ENCODE results near the gene HEMGN.

HEMGN gene

DNA sequence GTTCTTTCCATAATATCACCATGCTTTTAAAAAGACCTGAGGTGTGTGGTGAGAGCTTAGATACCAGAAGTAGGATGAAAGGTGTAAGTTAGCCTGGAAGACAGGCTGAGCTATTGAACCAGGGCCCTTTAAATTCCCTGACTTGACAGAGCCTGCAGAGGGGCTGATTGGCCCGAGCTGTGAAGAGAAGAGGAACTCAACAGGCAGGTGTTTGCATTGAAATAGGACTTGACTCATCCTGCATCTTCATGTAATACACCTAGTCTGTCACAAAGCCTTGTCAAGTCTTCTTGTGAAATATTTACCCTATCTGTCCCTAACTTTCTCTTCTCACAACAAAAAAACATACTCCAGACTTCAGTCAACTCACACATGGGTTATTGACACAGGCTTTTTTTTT lies 28.5 kb upstream of the HEMGN start:
- Histone ChIP-seq H3K36me3 (ENCODE audit: insufficient read depth, low read length) (no peaks in the 10 kb centered on the region), H3K79me2 (ENCODE audit: insufficient read depth, low read length) (peaks cover 11% of the 10 kb centered on the region), H3K9ac (ENCODE audit: low read depth, low read length) (no peak overlapping the region), H3K4me1 (ENCODE audit: insufficient read depth, low read length) (peaks cover 30% of the 10 kb centered on the region), H3K27me3 (ENCODE audit: insufficient read depth, low read length, poor library complexity) (no peaks in the 10 kb centered on the region), H4K20me1 (ENCODE audit: insufficient read depth, low read length) (no peaks in the 10 kb centered on the region), H3K4me2 (ENCODE audit: insufficient read depth, low read length) (no peak overlapping the region), H3K4me3 (ENCODE audit: low read depth in 1 of 2, low read length in 2 of 2) (no peak overlapping the region), H3K27ac (ENCODE audit: low read length) (no peak overlapping the region), H3K9me3 (ENCODE audit: insufficient read depth, low read length, severe bottlenecking) (no peaks in the 10 kb centered on the region), H2AFZ (ENCODE audit: low read depth, low read length) (no peak overlapping the region)
- ATAC-seq (ENCODE audit: insufficient read depth, low read depth) (no peak), DNase-seq (no peak)
- TF ChIP-seq CTCF (IDR thresholded peaks at IDR 0.05; ENCODE audit: borderline replicate concordance, extremely low read depth, low read length, poor library complexity, severe bottlenecking), result no peak
- TF ChIP-seq EZH2 (IDR thresholded peaks at IDR 0.05; ENCODE audit: borderline replicate concordance, low read depth, low read length, severe bottlenecking), result no peak

DNA sequence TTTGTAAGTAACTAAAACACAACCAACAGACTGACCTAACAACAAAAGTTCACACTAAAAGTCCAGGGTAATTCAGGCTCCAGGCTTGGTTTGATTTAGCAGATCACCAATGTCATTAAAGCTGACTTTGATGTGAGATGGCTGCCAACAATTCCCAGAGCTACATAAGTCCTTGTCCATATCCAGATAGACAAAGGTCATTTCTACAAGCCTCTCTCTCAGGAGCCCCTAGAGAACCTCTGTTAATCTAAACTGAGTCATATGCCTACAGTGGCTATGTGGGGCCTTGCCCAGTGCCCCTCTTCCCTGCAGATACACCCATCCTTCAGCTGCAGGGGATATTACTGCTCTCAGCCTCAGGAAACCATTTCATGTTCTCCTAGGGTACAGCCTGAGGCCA lies 26.9 kb upstream of the HEMGN start:
- Histone ChIP-seq H3K79me2 (ENCODE audit: insufficient read depth, low read length) (peaks cover 3% of the 10 kb centered on the region; the same call in 1 of the 2 replicates), H3K9ac (ENCODE audit: low read depth, low read length) (no peak overlapping the region), H4K20me1 (ENCODE audit: insufficient read depth, low read length) (no peaks in the 10 kb centered on the region), H3K9me3 (ENCODE audit: insufficient read depth, low read length, severe bottlenecking) (no peaks in the 10 kb centered on the region), H3K4me3 (ENCODE audit: low read depth in 1 of 2, low read length in 2 of 2) (no peak overlapping the region), H3K4me2 (ENCODE audit: insufficient read depth, low read length) (no peak overlapping the region), H3K27me3 (ENCODE audit: insufficient read depth, low read length, poor library complexity) (no peaks in the 10 kb centered on the region), H3K4me1 (ENCODE audit: insufficient read depth, low read length) (peaks cover 15% of the 10 kb centered on the region), H3K27ac (ENCODE audit: low read length) (no peak overlapping the region), H2AFZ (ENCODE audit: low read depth, low read length) (no peak overlapping the region), H3K36me3 (ENCODE audit: insufficient read depth, low read length) (no peaks in the 10 kb centered on the region)
- no peak for ATAC-seq (ENCODE audit: insufficient read depth, low read depth)
- no peak for DNase-seq
- no peak for TF ChIP-seq EZH2 (IDR thresholded peaks at IDR 0.05; ENCODE audit: borderline replicate concordance, low read depth, low read length, severe bottlenecking)
- no peak for TF ChIP-seq CTCF (IDR thresholded peaks at IDR 0.05; ENCODE audit: borderline replicate concordance, extremely low read depth, low read length, poor library complexity, severe bottlenecking)

GRCh38 chr9:97963232-97963631 lies 25.3 kb upstream of the HEMGN start:
- Histone ChIP-seq H3K36me3 (ENCODE audit: insufficient read depth, low read length) (no peaks in the 10 kb centered on the region), H3K4me1 (ENCODE audit: insufficient read depth, low read length) (no peaks in the 10 kb centered on the region), H4K20me1 (ENCODE audit: insufficient read depth, low read length) (no peaks in the 10 kb centered on the region), H3K27me3 (ENCODE audit: insufficient read depth, low read length, poor library complexity) (no peaks in the 10 kb centered on the region), H2AFZ (ENCODE audit: low read depth, low read length) (no peak overlapping the region), H3K9ac (ENCODE audit: low read depth, low read length) (no peak overlapping the region), H3K79me2 (ENCODE audit: insufficient read depth, low read length) (no peaks in the 10 kb centered on the region), H3K4me3 (ENCODE audit: low read depth in 1 of 2, low read length in 2 of 2) (no peak overlapping the region), H3K4me2 (ENCODE audit: insufficient read depth, low read length) (no peak overlapping the region), H3K27ac (ENCODE audit: low read length) (no peak overlapping the region), H3K9me3 (ENCODE audit: insufficient read depth, low read length, severe bottlenecking) (no peaks in the 10 kb centered on the region)
- ATAC-seq (ENCODE audit: insufficient read depth, low read depth), result no peak
- no peak for DNase-seq
- no peak for TF ChIP-seq EZH2 (IDR thresholded peaks at IDR 0.05; ENCODE audit: borderline replicate concordance, low read depth, low read length, severe bottlenecking)

GRCh38 chr9:97962575-97962974 lies 24.6 kb upstream of the HEMGN start:
- no peak overlapping the region for H2AFZ ChIP-seq (ENCODE audit: low read depth, low read length)
- no peak overlapping the region for H3K9ac ChIP-seq (ENCODE audit: low read depth, low read length)
- H3K9me3 ChIP-seq (ENCODE audit: insufficient read depth, low read length, severe bottlenecking), result no peaks in the 10 kb centered on the region
- no peaks in the 10 kb centered on the region for H3K79me2 ChIP-seq (ENCODE audit: insufficient read depth, low read length)
- no peaks in the 10 kb centered on the region for H4K20me1 ChIP-seq (ENCODE audit: insufficient read depth, low read length)
- DNase-seq (no peak), ATAC-seq (ENCODE audit: insufficient read depth, low read depth) (no peak)
- no peaks in the 10 kb centered on the region for H3K4me1 ChIP-seq (ENCODE audit: insufficient read depth, low read length)
- no peak overlapping the region for H3K4me2 ChIP-seq (ENCODE audit: insufficient read depth, low read length)
- H3K27me3 ChIP-seq (ENCODE audit: insufficient read depth, low read length, poor library complexity), result no peaks in the 10 kb centered on the region
- TF ChIP-seq EZH2 (IDR thresholded peaks at IDR 0.05; ENCODE audit: borderline replicate concordance, low read depth, low read length, severe bottlenecking), result no peak
- no peak for TF ChIP-seq CTCF (IDR thresholded peaks at IDR 0.05; ENCODE audit: borderline replicate concordance, extremely low read depth, low read length, poor library complexity, severe bottlenecking)
- no peak overlapping the region for H3K27ac ChIP-seq (ENCODE audit: low read length)
- no peaks in the 10 kb centered on the region for H3K36me3 ChIP-seq (ENCODE audit: insufficient read depth, low read length)
- no peak overlapping the region for H3K4me3 ChIP-seq (ENCODE audit: low read depth in 1 of 2, low read length in 2 of 2)

Data from DND-41 (cell line).